GM12873 (cell line): ENCODE data around the gene SGMS1.

Source experiments
- CTCF ChIP-seq: IDR thresholded peaks from 2 replicates; pipeline ENCODE4 v1.5.1; 2012; ENCODE audit warnings: low read depth, mild to moderate bottlenecking, moderate library complexity, low read length, control low read depth; ENCODE audit not compliant: insufficient read depth; ENCODE audit errors: missing control alignments

The SGMS1 gene

GRCh38 chr10:50503661-50504320, 120.0 kb downstream of the SGMS1 start:
- no peak for TF ChIP-seq CTCF

GRCh38 chr10:50501924-50502452, 121.8 kb downstream of the SGMS1 start:
- no peak for TF ChIP-seq CTCF

GRCh38 chr10:50501478-50501877, 122.3 kb downstream of the SGMS1 start:
- no peak for TF ChIP-seq CTCF

- TF ChIP-seq CTCF = no peak
These were observed 125.3 kb downstream of the SGMS1 start for GRCh38 chr10:50498465-50498864.

- TF ChIP-seq CTCF = no peak
These were observed 126.0 kb downstream of the SGMS1 start for GRCh38 chr10:50497758-50498157.

GRCh38 chr10:50496228-50496627, 127.5 kb downstream of the SGMS1 start:
- TF ChIP-seq CTCF = no peak

- TF ChIP-seq CTCF = no peak
These were observed 133.5 kb downstream of the SGMS1 start for GRCh38 chr10:50490241-50490640.
